ENCODE results near the gene PCP4. TPM values are rescaled to one million over a fixed set of nuclear protein-coding genes. Genes with fewer than 3 reads are reported as not detected.
A peak's percentile ranks its signal among the peaks of the same experiment; 100 is the strongest.

The PCP4 gene
- total and polyA plus RNA-seq, 9 of the 15 experiments (the other 6 are each of a cell fraction or from before 2014, with no cell fraction given), result not detected

DNA sequence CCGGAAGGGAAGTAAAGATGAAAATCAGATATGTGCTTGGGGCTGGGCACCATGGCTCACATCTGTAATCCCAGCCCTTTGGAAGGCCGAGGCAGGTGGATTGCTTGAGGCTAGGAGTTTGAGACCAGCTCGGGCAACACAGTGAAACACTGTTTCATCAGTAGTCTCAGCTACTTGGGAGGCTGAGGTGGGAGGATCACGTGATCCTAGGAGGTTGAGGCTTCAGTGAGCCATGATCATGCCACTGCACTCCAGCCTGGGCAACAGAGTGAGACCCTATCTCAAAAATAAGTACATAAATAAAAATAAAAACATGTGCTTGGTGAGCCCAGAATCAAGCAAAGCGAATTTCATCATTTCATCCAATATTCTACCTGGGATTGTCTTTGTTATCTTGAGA lies 23.3 kb upstream of the PCP4 start:
- intact Hi-C loops (cut with micrococcal nuclease), result no loop called here
- Histone ChIP-seq H3K9me1 (ENCODE audit: control insufficient read depth, insufficient read depth, low read length) (no peaks in the 10 kb centered on the region), H4K20me1 (replicated peaks; ENCODE audit: control insufficient read depth, insufficient read depth, low read length) (no peaks in the 10 kb centered on the region), H3K9ac (ENCODE audit: insufficient read depth in 1 of 2, low read depth in 2 of 2, low read length in 2 of 2) (no peak overlapping the region), H3K27me3 (ENCODE audit: control insufficient read depth in 2 of 2, insufficient read depth in 2 of 2, low read length in 2 of 2) (no peaks in the 10 kb centered on the region; a peak in 1 of 5 replicates), H3K9me3 (replicated peaks; ENCODE audit: control insufficient read depth, insufficient read depth, low read depth, low read length) (no peaks in the 10 kb centered on the region), H3K27ac (ENCODE audit: extremely low read depth, low read depth, low read length) (no peak overlapping the region), H3K36me3 (ENCODE audit: control insufficient read depth, insufficient read depth, low read length) (no peaks in the 10 kb centered on the region), H2AFZ (ENCODE audit: low read depth, low read length) (no peak overlapping the region), H3K4me2 (ENCODE audit: insufficient read depth, low read length) (no peak overlapping the region), H3K4me1 (replicated peaks in 1 of 2; ENCODE audit: control insufficient read depth in 2 of 2, insufficient read depth in 2 of 2, low read length in 2 of 2) (no peaks in the 10 kb centered on the region), H3K79me2 (ENCODE audit: control insufficient read depth, insufficient read depth, low read length) (no peaks in the 10 kb centered on the region), H3K4me3 (no peak overlapping the region)
- WGBS (ENCODE audit: insufficient coverage, low coverage, missing lambda C conversion rate), result 5% methylated on average over 5 of the region's 5 CpGs
- ATAC-seq (no peak), DNase-seq (ENCODE audit: extremely low read depth in 1 of 4, low spot score in 3 of 4) (no peak), FAIRE-seq (no peak)
- CTCF ChIA-PET (ENCODE audit: low intra/inter-chr PET ratio), result no interaction called here
- in situ Hi-C loops (cut with MboI), result no loop called here
- no TSS peak for BruUV-seq (replicated peaks)
- POLR2A ChIA-PET, result no interaction called here
- TF ChIP-seq TOE1 (IDR thresholded peaks at IDR 0.05; ENCODE audit: borderline replicate concordance), result peak; percentile 57; the same call in 1 of the 2 replicates
- no peak for TF ChIP-seq TOE1 (CRISPR knock-in tag; IDR thresholded peaks at IDR 0.05; ENCODE audit: borderline replicate concordance, low read depth)
- TF ChIP-seq SNRNP70 (optimal IDR thresholded peaks at IDR 0.05; ENCODE audit: low read depth, low read length), result no peak
- no peak for TF ChIP-seq NR2C1 (IDR thresholded peaks at IDR 0.05)
- no peak for TF ChIP-seq NR2C1 (tag; IDR thresholded peaks at IDR 0.05)
- no peak for TF ChIP-seq ZNF318 (IDR thresholded peaks at IDR 0.05; ENCODE audit: borderline replicate concordance in 1 of 2, low read depth in 1 of 2)
- no peak for TF ChIP-seq HOMEZ (CRISPR knock-in tag; IDR thresholded peaks at IDR 0.05)
- peak; percentile 94 for TF ChIP-seq TFE3 (CRISPR knock-in tag; IDR thresholded peaks at IDR 0.05)

Measured in K562 (cell line).